Stimulated activated naive CD4-positive, alpha-beta T cell (primary cell): ENCODE results near the gene BMP3.

Source experiments
- DNase-seq, 6 experiments: peaks; one replicate each; lab custom pipeline; 2025; lab: John Stamatoyannopoulos, UW

The BMP3 gene

DNA sequence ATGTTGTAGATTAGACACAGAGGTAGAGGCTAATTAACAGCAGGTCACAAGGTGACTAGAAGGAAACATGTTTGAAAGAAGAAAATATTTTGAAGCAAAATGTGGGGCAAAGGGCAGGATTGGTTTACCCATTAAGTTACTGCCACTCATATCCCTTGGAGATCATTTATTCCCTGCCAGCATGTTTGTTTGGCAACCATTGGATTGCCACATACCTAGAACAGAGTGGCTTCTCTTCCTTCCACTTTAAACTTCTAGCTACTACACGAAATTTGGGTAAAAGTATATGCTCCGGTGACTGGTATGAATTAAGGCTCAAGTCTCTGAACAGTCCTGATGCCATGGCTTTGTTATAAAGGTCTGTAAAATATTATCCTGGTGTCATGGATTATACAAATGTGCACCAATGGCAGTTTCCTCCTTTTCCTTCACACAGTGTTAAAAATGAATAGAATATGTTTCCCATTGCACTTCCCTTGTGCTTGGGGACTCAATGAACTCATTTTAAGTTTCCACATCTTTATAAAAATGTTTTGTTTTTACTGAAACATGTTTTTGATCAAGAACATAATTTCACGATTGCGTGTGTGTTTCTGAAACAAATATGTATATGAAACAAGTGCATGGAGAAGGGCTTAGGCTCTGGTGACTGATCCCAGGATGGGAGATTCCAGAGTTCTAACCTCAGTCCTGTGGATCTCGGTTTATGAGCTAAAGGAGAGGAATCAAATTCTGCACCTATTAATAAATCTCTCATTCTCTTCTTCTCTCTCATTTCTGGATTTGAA, 12.3 kb downstream of the BMP3 start:
- DNase-seq, result no peak

DNA sequence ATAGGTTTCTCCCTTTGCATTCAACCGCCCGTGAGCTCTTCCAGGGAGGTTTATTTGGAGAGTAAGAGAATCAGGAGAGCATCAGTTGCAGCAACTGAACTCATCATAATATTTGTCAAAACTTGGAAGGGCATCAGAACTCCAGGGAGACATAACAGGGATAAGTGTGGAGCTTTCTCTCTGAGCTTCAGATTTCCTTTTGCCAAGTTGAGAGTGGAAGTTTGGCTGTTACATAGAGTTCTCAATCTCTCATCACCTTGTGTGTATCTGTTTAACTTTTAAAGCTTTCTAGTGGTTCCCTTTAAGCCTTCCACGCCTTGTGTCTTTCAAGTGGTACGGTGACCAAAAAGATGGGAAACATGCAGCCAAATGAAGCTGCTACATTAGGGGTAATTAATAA, 18.8 kb downstream of the BMP3 start:
- no peak for DNase-seq

DNA sequence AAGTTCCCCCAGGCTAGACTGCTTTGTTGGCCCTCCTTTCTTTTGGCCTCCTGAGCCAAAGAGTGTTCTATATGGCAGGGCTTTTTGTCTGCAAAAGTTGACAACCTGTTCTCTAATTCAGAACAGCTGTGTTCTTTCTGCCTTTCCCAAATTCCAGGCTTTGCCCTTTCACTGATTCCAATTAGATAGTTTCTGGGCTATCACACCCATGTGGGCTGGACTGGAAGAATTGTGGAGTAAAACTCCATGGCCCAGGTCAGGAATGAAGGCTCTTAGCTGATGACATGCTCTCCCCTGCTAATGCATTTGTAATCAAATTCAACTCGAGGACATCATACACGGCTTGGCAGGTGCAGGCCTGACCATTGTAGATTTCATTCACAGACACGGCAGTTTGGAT, 19.4 kb downstream of the BMP3 start:
- no peak for DNase-seq

DNA sequence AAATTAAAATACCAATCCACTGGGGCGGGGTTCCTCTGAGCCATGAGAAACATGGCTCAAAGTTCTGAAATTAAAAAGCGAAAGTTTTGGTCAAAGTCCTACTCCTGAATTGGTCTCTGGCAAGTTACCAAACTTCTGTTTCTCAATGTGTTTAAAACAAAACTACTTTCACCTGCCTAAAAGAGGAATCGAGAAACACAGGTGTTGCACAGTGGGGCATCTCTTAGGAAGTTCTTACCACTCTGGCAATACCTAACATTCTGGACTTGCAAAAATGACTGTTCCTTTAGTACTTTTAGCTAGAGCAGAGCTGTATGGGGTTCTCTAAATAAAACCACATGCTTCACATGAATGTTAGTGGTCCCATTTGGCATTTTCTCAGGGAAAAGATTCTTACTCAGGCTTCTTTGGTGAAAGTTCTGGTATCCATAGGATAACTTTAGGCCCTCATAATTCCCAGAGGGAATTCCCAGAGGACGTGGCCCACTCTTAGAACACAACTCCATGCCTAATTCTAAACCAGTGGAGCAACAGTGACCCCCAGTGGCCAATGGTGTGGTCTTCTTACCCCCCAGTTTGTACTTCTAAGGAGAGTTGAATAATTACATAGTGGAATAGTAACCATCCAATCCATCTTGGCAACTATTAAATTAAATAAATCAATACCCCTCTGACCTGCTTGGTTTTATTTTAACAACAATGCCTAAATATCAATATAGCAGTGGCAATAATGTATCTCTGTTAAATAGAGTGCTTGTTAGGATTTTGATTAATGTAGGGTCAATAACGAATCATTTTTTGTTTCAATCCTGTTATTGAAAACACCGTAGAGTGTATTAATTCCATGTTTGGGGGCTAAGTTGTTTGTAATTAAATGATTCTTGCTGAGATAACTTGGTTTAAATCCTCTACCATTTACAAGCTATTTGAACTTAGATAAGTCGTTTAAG, 21.9 kb downstream of the BMP3 start:
- DNase-seq, result peak in 5 of 6 experiments; percentile 7 to 36 (median 23)

DNA sequence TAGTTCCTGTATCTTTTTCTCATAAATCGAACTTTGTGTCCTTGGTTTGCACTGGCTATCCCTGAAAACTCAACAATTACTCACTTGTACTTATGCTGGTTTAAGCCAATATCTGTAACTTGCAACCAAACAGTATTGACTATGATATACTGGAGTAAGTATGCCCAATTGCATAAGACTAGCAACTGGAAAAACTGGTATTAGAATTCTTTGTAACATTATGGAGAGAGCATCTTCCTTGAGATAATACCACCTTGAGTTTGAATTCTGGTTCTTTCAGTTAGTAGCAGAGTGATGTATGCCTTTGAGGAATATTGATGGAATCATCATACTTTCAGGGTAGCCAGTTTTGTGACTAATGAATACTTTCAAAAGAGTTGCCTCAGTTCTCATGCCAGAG, 28.1 kb downstream of the BMP3 start:
- no peak for DNase-seq

DNA sequence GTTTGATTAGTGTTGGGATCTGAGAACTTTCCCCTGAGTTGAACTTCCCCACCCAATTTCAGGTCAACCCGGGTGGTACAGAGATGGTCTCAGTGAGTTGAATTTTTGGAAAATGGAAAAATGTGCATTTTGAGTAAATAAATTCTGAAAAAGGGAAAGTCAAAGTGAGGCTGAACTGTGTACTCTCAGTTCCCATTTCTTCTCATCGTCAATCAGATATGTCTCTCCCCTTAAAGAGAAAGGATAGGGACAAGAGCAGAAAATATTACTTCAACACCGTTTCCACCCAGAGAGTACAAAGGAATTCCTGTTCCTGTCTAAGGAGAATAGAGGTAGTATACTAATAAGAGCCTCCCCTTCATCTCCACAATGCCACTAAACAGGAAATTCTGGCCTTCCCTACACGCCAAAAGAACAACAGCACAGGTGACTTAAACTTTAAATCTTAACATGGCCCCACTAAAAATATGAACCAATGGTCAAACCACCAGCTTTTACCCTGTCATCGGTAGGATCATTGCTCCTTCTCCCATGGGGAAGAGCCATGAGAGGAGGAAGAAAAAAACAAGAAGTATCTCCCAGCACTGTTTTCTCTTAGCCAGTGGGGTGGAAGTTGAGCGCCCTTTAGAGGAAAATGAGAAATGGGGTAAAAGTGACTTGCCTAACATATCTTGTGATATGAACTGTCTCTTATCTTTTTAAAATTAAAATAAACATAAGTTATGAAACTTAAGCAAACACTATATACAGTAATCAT, 30.3 kb downstream of the BMP3 start:
- DNase-seq, result no peak

DNA sequence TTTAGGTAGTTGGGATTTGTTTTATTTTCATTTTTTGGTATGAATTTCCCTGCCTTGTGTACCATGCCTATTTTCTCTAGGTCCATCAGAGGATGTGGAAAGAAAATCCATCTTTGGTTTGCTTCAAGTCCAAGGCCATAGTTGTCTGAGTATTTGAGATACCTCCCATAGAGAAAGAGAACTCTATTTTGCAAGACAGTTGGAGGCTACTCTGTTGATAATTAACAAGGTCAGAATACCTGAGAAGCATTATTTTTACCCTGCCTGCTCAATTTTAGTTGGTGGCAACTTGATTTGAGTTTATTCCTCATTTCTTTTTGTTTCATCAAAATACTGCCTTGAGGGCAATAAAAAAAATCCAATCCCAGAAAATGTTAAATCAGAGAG, 30.8 kb downstream of the BMP3 start:
- DNase-seq, result no peak

DNA sequence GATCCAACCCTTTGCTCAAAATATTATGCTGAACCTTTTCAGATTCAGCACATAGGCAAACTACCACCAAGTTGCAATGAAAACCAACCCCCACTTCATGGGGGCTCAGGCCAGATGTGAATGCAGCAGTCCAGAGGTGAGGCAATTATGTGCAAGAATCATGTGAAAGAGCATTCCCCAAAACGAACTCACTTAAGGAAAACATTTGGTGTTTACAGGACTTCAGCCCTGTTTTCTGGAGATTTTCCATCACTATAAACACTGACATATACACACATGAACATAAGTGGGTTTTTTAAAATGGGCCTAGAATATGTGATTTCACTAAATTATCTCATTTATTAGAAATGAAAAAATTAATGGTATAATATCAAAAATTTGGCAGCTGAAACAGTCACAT, 31.5 kb downstream of the BMP3 start:
- DNase-seq, result no peak

DNA sequence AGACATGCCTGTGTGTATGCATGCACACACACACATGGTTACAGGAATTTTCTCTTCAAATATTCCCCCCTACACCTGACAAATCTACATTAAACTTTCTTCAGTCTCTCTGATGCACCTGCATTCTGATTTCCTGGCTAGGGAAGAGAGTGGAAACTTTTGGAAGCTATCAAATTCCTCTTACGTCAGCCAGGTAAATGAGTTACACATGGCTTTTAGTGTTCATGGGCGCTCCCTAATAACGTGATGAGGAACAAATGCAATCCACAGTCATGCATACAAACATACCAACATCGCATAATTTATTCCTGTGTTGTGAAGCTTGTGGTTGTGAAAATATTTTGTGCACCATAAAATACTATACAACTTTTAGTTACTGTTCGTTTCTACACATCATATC, 34.9 kb downstream of the BMP3 start:
- DNase-seq, result no peak

DNA sequence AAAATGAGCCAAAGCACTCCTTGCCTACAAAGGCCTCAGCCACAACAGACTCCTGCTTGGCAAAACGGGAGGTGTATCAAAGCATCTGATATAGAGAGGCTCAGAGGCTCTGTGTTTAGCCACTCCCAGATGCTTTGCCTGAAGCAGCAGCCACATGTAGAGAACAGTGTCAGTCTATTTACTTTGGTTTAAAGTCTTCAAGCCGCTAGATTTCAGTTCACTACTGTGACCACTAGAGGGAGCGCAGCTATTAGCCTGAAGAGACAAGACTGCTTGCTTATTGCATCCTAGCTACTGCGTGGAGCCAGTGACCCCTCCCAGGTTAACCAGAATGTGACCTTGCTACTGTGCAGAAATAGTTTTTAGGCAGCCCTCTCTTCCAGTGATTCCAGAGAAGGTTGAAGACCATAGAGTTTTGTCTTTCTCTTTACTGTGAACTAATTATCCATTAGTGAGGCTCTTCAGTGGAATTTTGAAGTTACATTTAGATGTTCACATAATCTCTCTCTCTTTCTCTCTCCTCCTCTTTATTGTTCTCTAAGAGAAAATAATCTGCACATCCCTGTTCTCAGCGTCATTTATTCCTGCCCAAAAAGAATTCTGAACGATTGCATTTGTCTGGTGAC, 39.3 kb downstream of the BMP3 start:
- peak; percentile 1 to 72 (median 38) for DNase-seq

DNA sequence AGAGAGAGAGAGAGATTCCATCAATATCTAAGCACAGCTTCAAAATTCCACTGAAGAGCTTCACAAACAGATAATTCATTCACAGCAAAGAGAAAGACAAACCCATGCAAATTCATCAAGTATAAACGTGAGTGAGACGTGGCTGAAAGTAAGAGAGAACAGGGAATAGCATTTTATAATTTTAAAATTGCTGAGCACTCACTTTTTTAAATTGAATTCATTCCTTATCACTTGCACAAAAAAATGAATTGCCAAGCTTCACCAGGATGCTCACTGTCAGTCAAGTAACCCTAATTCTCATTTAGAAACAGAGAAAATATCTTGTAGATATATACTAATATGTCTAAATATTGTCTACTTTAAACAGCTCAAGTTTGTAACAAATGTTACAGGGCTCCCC, 40.5 kb downstream of the BMP3 start:
- no peak for DNase-seq

DNA sequence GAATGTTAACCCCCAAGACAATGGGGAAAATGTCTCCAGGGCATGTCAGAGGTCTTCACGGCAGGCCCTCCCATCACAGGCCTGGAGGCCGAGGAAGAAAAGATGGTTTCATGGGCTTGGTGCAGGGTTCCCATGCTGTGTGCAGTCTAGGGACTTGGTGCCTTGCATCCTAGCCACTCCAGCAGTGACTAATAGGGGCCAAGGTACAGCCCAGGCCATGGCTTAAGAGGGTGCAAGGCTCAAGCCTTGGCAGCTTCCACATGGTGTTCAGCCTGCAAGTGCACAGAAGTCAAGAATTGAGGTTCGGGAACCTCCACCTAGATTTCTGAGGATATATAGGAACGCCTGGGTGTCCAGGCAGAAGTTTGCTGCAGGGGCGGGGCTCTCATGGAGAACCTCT, 50.6 kb downstream of the BMP3 start:
- no peak for DNase-seq

DNA sequence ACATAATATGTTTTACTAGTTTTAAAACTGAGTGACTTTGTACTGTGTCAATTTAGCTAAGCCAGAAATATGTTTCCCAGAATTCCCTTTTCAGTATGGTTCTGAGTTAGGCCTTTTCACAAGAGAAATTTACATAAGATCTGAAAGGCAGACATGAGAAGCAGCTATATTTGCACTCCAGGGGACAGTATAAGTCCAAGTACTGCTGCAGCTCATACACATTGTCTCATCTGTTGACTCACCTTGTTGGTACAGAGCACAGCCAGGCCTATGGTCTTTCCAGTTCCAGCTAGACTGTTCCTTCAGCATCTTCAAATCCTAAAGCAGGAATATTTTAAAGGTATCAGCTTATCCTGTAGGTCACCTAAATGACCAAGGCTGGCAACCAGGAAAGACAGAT, 53.5 kb downstream of the BMP3 start:
- DNase-seq, result no peak

DNA sequence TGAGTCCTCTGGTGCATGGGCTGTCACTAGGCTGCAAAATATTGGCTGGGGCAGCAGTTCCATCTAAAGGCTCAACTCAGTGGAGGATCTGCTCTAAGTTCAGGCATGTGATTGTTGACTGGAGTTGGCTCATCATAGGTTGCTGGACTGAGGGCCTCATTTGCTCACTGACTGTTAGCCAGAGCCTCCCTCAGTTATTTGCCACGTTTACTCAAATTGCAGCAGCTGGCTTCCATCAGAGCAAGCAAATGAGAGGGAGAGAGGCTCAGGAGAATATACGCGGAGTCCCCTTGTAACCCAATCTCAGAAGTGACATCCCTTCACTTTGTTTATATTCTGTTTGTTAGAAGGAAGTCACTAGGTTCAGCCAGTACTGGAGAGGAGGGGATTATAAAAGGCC, 54.1 kb downstream of the BMP3 start:
- DNase-seq, result no peak

DNA sequence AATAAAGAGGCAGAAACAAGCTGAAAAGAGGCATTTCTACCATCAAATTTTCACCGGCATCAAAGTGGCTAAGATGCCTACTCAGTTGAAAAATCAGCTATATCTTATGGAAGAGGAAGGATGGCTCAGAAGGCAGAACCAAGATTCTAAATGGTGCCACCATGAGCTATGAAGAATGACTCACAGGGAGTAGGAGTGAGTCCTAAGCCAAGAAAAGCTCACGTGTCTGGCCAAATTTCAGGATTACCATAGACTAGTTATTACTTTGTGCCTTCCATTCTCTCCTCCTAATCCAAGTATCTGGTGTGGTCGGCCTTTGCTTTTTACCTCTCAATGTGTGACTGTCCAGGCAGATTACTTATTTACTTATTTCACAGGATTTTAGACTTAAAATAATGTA, 54.8 kb downstream of the BMP3 start:
- DNase-seq, result no peak

DNA sequence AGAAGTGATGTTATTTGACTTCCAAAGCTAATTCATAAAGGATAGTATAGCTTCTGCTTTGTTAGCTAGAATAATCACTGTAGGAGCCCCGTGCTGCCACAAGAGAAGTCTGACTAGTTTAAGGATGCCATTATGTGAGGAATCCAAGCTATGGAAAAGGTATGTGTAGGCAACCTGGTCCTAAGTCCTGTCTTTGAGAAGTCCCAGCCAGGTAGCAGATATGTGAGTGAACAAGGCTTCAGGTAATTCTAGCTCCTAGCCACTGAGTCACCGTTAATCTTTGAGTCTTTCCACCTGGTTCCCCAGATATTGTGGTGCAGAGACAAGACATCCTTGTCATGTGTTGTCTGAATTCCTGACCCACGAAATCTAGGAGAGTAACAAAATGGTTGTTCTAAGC, 55.5 kb downstream of the BMP3 start:
- DNase-seq, result no peak

DNA sequence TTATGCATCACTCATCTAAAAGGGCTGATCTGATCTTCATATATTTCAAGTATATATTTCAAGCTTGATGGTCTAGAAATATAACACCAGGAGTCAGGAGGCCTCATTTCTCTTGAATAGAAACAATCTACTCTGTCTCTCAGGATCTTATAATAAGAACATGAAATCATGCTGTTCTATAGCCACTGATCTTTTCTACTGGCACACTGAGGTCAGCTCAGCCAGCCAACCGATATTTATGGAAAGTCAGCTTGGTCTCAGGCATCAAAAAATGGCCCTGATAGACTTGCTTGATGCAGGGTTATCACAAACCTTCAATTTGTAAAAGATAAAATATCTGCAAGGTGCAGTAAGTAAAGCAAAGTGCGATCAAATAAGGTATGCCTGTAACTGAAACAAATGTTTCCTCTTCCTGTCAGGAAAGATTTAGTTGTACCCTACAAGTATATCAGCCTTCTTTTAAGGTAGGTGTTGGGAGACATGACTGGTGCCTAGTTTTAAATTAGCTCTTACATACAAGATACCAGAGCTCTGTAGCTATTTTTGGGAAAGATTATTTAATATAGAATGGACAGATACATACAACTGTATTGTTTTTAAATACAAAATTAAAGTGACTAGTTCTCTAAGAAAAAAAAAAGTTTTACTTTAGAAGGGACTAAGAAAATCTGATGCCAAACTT, 63.4 kb downstream of the BMP3 start:
- DNase-seq, result no peak

DNA sequence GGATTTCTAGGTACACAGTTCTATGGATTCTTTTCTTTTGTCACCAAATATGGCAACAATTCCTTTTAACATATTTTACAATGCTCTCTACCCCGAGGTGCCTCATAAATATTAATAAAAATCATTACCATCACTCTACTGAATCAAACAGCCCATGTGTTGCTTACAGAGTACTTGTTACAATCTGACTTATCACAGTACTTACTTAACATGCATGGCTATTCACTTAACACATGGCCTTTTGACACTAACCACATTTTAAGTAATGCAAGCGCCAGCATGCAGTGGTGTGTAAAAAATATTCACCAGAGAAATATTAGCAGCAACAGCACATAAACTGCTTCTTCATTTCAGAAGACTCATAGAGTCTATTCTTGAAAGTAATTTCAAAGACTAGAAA, 64.9 kb downstream of the BMP3 start:
- no peak for DNase-seq

DNA sequence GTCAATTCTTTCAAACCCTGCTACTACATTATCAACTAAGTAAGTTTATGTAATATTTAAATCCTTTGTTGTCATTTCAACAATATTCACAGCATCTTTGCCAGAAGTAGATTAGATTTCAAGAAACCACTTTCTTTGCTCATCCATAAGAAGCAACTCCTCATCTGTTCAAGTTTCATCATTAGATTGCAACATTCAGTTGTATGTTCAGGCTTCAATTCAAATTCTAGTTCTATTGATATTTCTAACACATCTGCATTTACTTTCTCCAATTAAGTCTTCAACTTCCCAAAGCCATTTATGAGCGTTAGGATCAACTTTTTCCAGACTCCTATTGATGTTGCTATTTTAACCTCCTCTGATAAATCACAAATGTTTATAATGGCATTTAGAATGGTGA, 66.1 kb downstream of the BMP3 start:
- DNase-seq, result no peak

DNA sequence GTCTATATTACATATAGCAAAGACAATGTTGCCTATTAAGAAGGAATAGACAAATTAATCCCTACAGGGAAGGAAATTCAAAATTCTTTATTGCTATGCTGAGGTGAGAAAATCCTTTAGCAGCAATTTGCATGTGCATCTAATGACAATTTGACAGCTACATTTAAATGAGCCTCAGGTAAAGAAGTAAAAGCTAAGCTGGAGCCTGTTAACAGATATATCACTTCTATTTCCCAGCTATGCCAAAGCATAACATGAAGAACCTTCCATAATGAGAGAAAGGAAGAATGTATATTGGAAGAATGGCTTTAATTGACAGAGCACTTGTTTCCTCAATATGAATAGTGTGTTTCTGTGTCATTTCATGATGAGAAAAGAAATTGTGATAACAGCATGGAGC, 71.6 kb downstream of the BMP3 start:
- DNase-seq, result no peak

DNA sequence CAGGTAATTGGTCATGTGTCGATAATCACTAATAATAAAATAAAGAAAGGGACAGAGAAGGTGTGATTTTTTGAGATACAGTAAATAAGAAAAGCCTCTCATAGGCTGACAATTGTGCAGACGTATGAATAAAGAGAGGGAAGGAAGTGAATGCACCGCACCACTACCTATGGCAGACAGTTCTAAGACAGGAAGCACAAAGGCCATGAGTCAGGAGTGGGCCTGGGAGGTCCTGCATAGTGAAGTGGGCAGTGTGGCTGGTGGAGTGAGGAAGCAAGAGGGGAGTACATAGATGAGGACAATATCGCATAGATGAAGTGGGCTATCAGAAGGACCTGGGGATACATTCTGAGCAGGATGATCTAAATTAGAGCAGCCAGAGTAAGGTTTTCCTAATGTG, 75.6 kb downstream of the BMP3 start:
- no peak for DNase-seq
